Left hindlimb (tissue), 1 donor: ENCODE results near the gene NEIL3.

ENCODE experiments used
- DNase-seq: peaks from one replicate; pipeline ENCODE4 v3.0.0-alpha.2; 2018

The NEIL3 gene

GRCh38 chr4:177309522-177310371, at the start of gene NEIL3:
Gene NEIL3 (plus strand): TSS chr4:177309874. CDS start chr4:177309954, 80 bp downstream.
- DNase-seq: peak; percentile 91

GRCh38 chr4:177263818-177264217, 45.9 kb upstream of the NEIL3 start:
- no peak for DNase-seq

GRCh38 chr4:177264788-177265422, 44.8 kb upstream of the NEIL3 start:
- no peak for DNase-seq

GRCh38 chr4:177265729-177266128, 43.9 kb upstream of the NEIL3 start:
- DNase-seq: no peak

- DNase-seq: no peak
Measured at GRCh38 chr4:177266506-177266905, 43.2 kb upstream of the NEIL3 start.

GRCh38 chr4:177267911-177268310, 41.8 kb upstream of the NEIL3 start:
- DNase-seq: no peak

- DNase-seq: no peak
Measured at GRCh38 chr4:177271091-177271490, 38.6 kb upstream of the NEIL3 start.

- DNase-seq: no peak
Measured at GRCh38 chr4:177271915-177272766, 37.5 kb upstream of the NEIL3 start.

GRCh38 chr4:177275999-177276398, 33.7 kb upstream of the NEIL3 start:
- no peak for DNase-seq

- DNase-seq: no peak
Measured at GRCh38 chr4:177281351-177281909, 28.2 kb upstream of the NEIL3 start.

GRCh38 chr4:177282284-177282835, 27.3 kb upstream of the NEIL3 start:
- no peak for DNase-seq

- no peak for DNase-seq
Measured at GRCh38 chr4:177283167-177283566, 26.5 kb upstream of the NEIL3 start.

GRCh38 chr4:177285953-177286352, 23.7 kb upstream of the NEIL3 start:
- DNase-seq: no peak

- DNase-seq: no peak
Measured at GRCh38 chr4:177287255-177287654, 22.4 kb upstream of the NEIL3 start.

- DNase-seq: no peak
Measured at GRCh38 chr4:177288335-177288734, 21.3 kb upstream of the NEIL3 start.

GRCh38 chr4:177290780-177291179, 18.9 kb upstream of the NEIL3 start:
- no peak for DNase-seq

- DNase-seq: no peak
Measured at GRCh38 chr4:177292171-177292570, 17.5 kb upstream of the NEIL3 start.

- no peak for DNase-seq
Measured at GRCh38 chr4:177293208-177294033, 16.3 kb upstream of the NEIL3 start.

GRCh38 chr4:177297785-177298391, 11.8 kb upstream of the NEIL3 start:
- DNase-seq: no peak

- DNase-seq: no peak
Measured at GRCh38 chr4:177301126-177301639, 8.5 kb upstream of the NEIL3 start.
